ENCODE data around the gene CHRNB4.

The CHRNB4 gene

GRCh38 chr15:78668987-78669386 is 28.0 kb upstream of the CHRNB4 start:
- DNase-seq = no peak

GRCh38 chr15:78667578-78668236 is 26.7 kb upstream of the CHRNB4 start:
- DNase-seq = no peak

- no peak for DNase-seq
Observed at GRCh38 chr15:78666010-78666409, 25.0 kb upstream of the CHRNB4 start.

- no peak for DNase-seq
Observed at GRCh38 chr15:78663703-78664102, 22.7 kb upstream of the CHRNB4 start.

GRCh38 chr15:78662028-78662427 is 21.0 kb upstream of the CHRNB4 start:
- no peak for DNase-seq

GRCh38 chr15:78661001-78661400 is 20.0 kb upstream of the CHRNB4 start:
- no peak for DNase-seq

GRCh38 chr15:78660584-78660983 is 19.6 kb upstream of the CHRNB4 start:
- no peak for DNase-seq

- DNase-seq = no peak
Observed at GRCh38 chr15:78658823-78659222, 17.8 kb upstream of the CHRNB4 start.

GRCh38 chr15:78654272-78654671 is 13.3 kb upstream of the CHRNB4 start:
- DNase-seq = no peak

- DNase-seq = no peak
Observed at GRCh38 chr15:78651930-78652615, 11.1 kb upstream of the CHRNB4 start.

GRCh38 chr15:78651007-78651406 is 10.0 kb upstream of the CHRNB4 start:
- no peak for DNase-seq

- DNase-seq = no peak
Observed at GRCh38 chr15:78650022-78650421, 9.0 kb upstream of the CHRNB4 start.

- DNase-seq = no peak
Observed at GRCh38 chr15:78645009-78645408, 4.0 kb upstream of the CHRNB4 start.

- DNase-seq = no peak
Observed at GRCh38 chr15:78642331-78642730, 1.3 kb upstream of the CHRNB4 start.

- no peak for DNase-seq
Observed at GRCh38 chr15:78641749-78642275, 802 bp upstream of the CHRNB4 start.

- no peak for DNase-seq
Observed at GRCh38 chr15:78640527-78641101, 396 bp downstream of the CHRNB4 start.

- peak; percentile 17 for DNase-seq
Observed at GRCh38 chr15:78638658-78639314, 2.2 kb downstream of the CHRNB4 start.

- no peak for DNase-seq
Observed at GRCh38 chr15:78637776-78638435, 3.1 kb downstream of the CHRNB4 start.

- DNase-seq = no peak
Observed at GRCh38 chr15:78636378-78636859, 4.6 kb downstream of the CHRNB4 start.

- no peak for DNase-seq
Observed at GRCh38 chr15:78635346-78635745, 5.7 kb downstream of the CHRNB4 start.

GRCh38 chr15:78634210-78635145 is 6.5 kb downstream of the CHRNB4 start:
- no peak for DNase-seq

GRCh38 chr15:78633348-78633747 is 7.7 kb downstream of the CHRNB4 start:
- no peak for DNase-seq
